Measurements from ENCODE around the gene CAMSAP1. TPM values are rescaled to one million over a fixed set of nuclear protein-coding genes. Genes with fewer than 3 reads are reported as not detected.

The CAMSAP1 gene
- total RNA-seq, 1 experiment from 2014 or later: 52.7 TPM

GRCh38 chr9:135804581-135805421 is 102.5 kb downstream of the CAMSAP1 start:
- H3K27ac ChIP-seq (ENCODE audit: insufficient read length, low read depth, low read length): no peak overlapping the region

More at GRCh38 chr9:135804581-135805421, 102.5 kb downstream of the CAMSAP1 start:
- H3K27me3 Mint-ChIP-seq (ENCODE audit: low read depth): no peaks in the 10 kb centered on the region; the same call in 1 of the 2 replicates
- Histone ChIP-seq H3K18ac (ENCODE audit: insufficient read length, low read depth, low read length) (no peak overlapping the region), H3K79me1 (ENCODE audit: insufficient read depth, low read depth, low read length, poor library complexity, severe bottlenecking) (no peaks in the 10 kb centered on the region), H3K23me2 (ENCODE audit: insufficient read length, low read depth, low read length, poor library complexity, severe bottlenecking) (no peaks in the 10 kb centered on the region), H3K4me1 (ENCODE audit: insufficient read depth, low read length) (no peaks in the 10 kb centered on the region), H3K9me3 (ENCODE audit: control insufficient read depth, low read depth, low read length) (no peaks in the 10 kb centered on the region), H3K4me2 (ENCODE audit: insufficient read depth, insufficient read length, low read length) (no peak overlapping the region), H2BK15ac (ENCODE audit: low read depth, low read length) (no peak overlapping the region), H4K20me1 (ENCODE audit: control insufficient read depth, insufficient read depth, insufficient read length) (no peaks in the 10 kb centered on the region), H2BK120ac (ENCODE audit: low read depth, low read length, poor library complexity, severe bottlenecking) (no peak overlapping the region), H2AFZ (ENCODE audit: low read length) (no peak overlapping the region), H3T11ph (ENCODE audit: low read length) (no peak overlapping the region), H3K4ac (ENCODE audit: low read depth, low read length) (no peak overlapping the region), H2BK5ac (ENCODE audit: insufficient read length, low read length) (no peak overlapping the region), H4K8ac (replicated peaks; ENCODE audit: insufficient read length, low read depth, low read length) (no peak overlapping the region), H3K23ac (ENCODE audit: insufficient read length, low read depth, low read length) (no peak overlapping the region), H3K9ac (ENCODE audit: extremely low read depth, insufficient read length, low read length) (no peak overlapping the region), H2BK12ac (ENCODE audit: insufficient read length, low read depth, low read length) (no peak overlapping the region), H4K91ac (ENCODE audit: insufficient read length, low read depth, low read length) (no peak overlapping the region), H3K27me3 (ENCODE audit: insufficient read depth, low read length) (no peaks in the 10 kb centered on the region), H3K56ac (ENCODE audit: insufficient read length, low read depth, low read length) (no peak overlapping the region), H2AK5ac (ENCODE audit: insufficient read length, low read length) (no peak overlapping the region), H3K79me2 (ENCODE audit: insufficient read depth, low read length) (no peaks in the 10 kb centered on the region), H2BK20ac (ENCODE audit: low read depth, low read length, poor library complexity, severe bottlenecking) (no peak overlapping the region), H4K5ac (ENCODE audit: insufficient read length, low read depth, low read length) (no peak overlapping the region), H3K14ac (ENCODE audit: insufficient read depth, low read length) (no peak overlapping the region)
- WGBS (ENCODE audit: extremely low coverage, insufficient read length, low lambda C conversion rate): no CpG with 5 or more reads among the region's 24 CpGs
- peaks cover under 1 to 6% (median 2%) of the 10 kb centered on the region in 3 experiments; a peak in 5 of 7 replicates for H3K36me3 Mint-ChIP-seq (ENCODE audit: insufficient read depth in 1 of 3, low read depth in 3 of 3)
- peak; percentile 65 for DNase-seq
- no peaks in the 10 kb centered on the region; a peak in 1 of 5 replicates for H3K9me3 Mint-ChIP-seq
- peaks cover 7 to 16% of the 10 kb centered on the region in 2 experiments for H3K4me1 Mint-ChIP-seq
- no peak overlapping the region; a peak in 1 of 5 replicates for H3K4me3 Mint-ChIP-seq
- peak overlapping the region in 2 of 3 experiments; percentile 46 to 74; a peak in 3 of 7 replicates for H3K27ac Mint-ChIP-seq
- TF ChIP-seq CTCF (conservative IDR thresholded peaks at IDR 0.05): peak; percentile 59

Data from H9 (cell line).